ENCODE measurements around the gene GMIP.

- TF ChIP-seq CTCF (IDR thresholded peaks at IDR 0.05) (no peak), EP300 (IDR thresholded peaks at IDR 0.05) (no peak), POLR2AphosphoS5 (IDR thresholded peaks at IDR 0.05) (no peak), POLR2A (IDR thresholded peaks at IDR 0.05) (no peak)
These were observed 6.8 kb downstream of the GMIP start for GRCh38 chr19:19636573-19637185.
